Thyroid gland (tissue), 4 donors: ENCODE measurements around the gene GNAI2. TPM values are rescaled to one million over a fixed set of nuclear protein-coding genes. Genes with fewer than 3 reads are reported as not detected.

Source experiments
- DNase-seq, 2 donors: peaks; one replicate each; pipeline ENCODE4 v3.0.0-alpha.2; 2019
- H3K27ac ChIP-seq, 3 donors: fragments of 200-600 bp; sonication (generic); 1 replicate in 2 of 3; 2 replicates in 1 of 3; pipeline ENCODE4 v1.5.1; 2016 to 2019; ENCODE audit warnings: mild to moderate bottlenecking in 1 of 3, moderate library complexity in 1 of 3
- H3K27me3 ChIP-seq: fragments of 200-600 bp; sonication (generic); one replicate; pipeline ENCODE4 v1.5.1; 2019
- H3K36me3 ChIP-seq, 2 donors: fragments of 200-600 bp; sonication (generic); one replicate each; pipeline ENCODE4 v1.5.1; 2016 to 2019
- H3K4me1 ChIP-seq, 2 donors: fragments of 200-600 bp; sonication (generic); one replicate each; pipeline ENCODE4 v1.5.1; 2017 to 2019
- H3K4me3 ChIP-seq, 3 donors: fragments of 200-600 bp; sonication (generic); replicated peaks in 1 of 3; 1 replicate in 2 of 3; 2 replicates in 1 of 3; pipeline ENCODE4 v1.5.1; 2016; ENCODE audit warnings: mild to moderate bottlenecking in 1 of 3
- H3K9me3 ChIP-seq: fragments of 200-600 bp; sonication (generic); one replicate; pipeline ENCODE4 v1.5.1; 2017
- POLR2A ChIP-seq, 2 donors: fragments of 450-650 bp; IDR thresholded peaks; one replicate each; pipeline ENCODE4 v1.6.1; 2017; ENCODE audit warnings: antibody characterized with exemption in 2 of 2, mild to moderate bottlenecking in 2 of 2, moderate library complexity in 1 of 2
- WGBS, 2 donors: methylation state at CpG; one replicate each; pipeline ENCODE4 v1.1.5; 2017; 5-methylcytosine and 5-hydroxymethylcytosine counted together
- intact Hi-C: fragments of 100-400 bp; cut with DNase I; formaldehyde crosslinking; loops from one replicate; pipeline ENCODE4 v1.15.1; 2023
- total RNA-seq, 4 donors: library from RNA; depleted of rRNA; stranded (reverse); fragments of >200 nt; gene quantifications; one replicate each; pipeline ENCODE4 v1.2.3, GENCODE V29; 2016
- TF ChIP-seq, protein P1 (sequence below), 6 experiments: fragments of 200-600 bp in 3 of 6; fragments of 450-650 bp in 3 of 6; sonication (generic) in 3 of 6; IDR thresholded peaks; one replicate each; pipeline ENCODE4 v1.5.1; 2016 to 2019; ENCODE audit warnings: antibody characterized with exemption in 6 of 6, mild to moderate bottlenecking in 2 of 6, inconsistent platforms in 1 of 6, moderate library complexity in 1 of 6

Gene GNAI2
- total RNA-seq, 4 donors from 2014 or later: 111 to 171 (median 142) TPM

GRCh38 chr3:50194128-50194902, 41.7 kb upstream of the GNAI2 start:
- no peak overlapping the region for H3K27ac ChIP-seq
- H3K27me3 ChIP-seq: peaks cover 18% of the 10 kb centered on the region
- no peak overlapping the region for H3K4me3 ChIP-seq
- peaks cover 0 to 19% of the 10 kb centered on the region in 2 donors for H3K4me1 ChIP-seq
- intact Hi-C loops: loop anchor here (2.0 kb wide), 1 partner anchor 80 kb away; no protein-coding TSS in a partner anchor
- peak; percentile 65 to 69 for DNase-seq
- TF ChIP-seq, protein P1, sequence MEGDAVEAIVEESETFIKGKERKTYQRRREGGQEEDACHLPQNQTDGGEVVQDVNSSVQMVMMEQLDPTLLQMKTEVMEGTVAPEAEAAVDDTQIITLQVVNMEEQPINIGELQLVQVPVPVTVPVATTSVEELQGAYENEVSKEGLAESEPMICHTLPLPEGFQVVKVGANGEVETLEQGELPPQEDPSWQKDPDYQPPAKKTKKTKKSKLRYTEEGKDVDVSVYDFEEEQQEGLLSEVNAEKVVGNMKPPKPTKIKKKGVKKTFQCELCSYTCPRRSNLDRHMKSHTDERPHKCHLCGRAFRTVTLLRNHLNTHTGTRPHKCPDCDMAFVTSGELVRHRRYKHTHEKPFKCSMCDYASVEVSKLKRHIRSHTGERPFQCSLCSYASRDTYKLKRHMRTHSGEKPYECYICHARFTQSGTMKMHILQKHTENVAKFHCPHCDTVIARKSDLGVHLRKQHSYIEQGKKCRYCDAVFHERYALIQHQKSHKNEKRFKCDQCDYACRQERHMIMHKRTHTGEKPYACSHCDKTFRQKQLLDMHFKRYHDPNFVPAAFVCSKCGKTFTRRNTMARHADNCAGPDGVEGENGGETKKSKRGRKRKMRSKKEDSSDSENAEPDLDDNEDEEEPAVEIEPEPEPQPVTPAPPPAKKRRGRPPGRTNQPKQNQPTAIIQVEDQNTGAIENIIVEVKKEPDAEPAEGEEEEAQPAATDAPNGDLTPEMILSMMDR (IDR thresholded peaks at IDR 0.05): peak; percentile 36 to 88 (median 69)
- TF ChIP-seq POLR2A (IDR thresholded peaks at IDR 0.05): no peak
- H3K9me3 ChIP-seq: no peaks in the 10 kb centered on the region
- H3K36me3 ChIP-seq: no peaks in the 10 kb centered on the region
- 0 to 40% methylated on average over 5 to 7 of the region's 70 CpGs for WGBS, 2 donors

DNA sequence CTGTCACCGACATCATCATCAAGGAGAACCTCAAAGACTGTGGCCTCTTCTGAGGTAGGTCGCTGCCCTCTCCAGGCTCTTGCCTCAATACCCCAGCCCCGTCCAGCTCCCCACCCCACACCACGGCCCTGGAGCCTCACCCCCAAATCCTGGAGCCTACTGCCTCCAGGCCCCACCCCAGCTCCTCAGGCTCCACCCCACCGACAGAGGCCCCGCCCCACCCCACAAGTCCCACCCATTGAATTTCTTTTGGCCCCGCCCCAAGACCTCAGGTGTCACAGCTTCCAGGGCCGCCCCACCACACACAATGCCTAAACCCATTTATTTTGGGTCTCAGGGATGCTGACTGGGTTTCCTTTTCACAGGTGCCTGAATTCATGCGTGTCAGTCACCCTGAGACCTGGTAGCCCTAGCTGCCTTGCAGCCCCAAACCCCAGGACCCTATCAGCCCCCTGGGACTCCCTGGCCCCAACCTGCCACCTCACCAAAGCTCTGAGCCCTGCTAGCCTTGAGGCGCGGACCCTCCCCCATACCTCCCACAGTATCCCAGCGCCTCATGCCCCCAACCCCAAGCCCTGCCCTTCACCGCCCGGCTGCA, 41.0 kb upstream of the GNAI2 start:
- no peak for DNase-seq
- WGBS, 2 donors: 66 to 69% methylated on average over 14 of the region's 14 CpGs
- Histone ChIP-seq H3K27ac (no peak overlapping the region), H3K4me1 (peaks cover 0 to 19% of the 10 kb centered on the region in 2 donors), H3K4me3 (no peak overlapping the region), H3K27me3 (peaks cover 18% of the 10 kb centered on the region), H3K9me3 (no peaks in the 10 kb centered on the region), H3K36me3 (no peaks in the 10 kb centered on the region)
- TF ChIP-seq, protein P1 (IDR thresholded peaks at IDR 0.05): no peak
- no peak for TF ChIP-seq POLR2A (IDR thresholded peaks at IDR 0.05)
- intact Hi-C loops: loop anchor here (2.0 kb wide), 1 partner anchor 80 kb away; no protein-coding TSS in a partner anchor

DNA sequence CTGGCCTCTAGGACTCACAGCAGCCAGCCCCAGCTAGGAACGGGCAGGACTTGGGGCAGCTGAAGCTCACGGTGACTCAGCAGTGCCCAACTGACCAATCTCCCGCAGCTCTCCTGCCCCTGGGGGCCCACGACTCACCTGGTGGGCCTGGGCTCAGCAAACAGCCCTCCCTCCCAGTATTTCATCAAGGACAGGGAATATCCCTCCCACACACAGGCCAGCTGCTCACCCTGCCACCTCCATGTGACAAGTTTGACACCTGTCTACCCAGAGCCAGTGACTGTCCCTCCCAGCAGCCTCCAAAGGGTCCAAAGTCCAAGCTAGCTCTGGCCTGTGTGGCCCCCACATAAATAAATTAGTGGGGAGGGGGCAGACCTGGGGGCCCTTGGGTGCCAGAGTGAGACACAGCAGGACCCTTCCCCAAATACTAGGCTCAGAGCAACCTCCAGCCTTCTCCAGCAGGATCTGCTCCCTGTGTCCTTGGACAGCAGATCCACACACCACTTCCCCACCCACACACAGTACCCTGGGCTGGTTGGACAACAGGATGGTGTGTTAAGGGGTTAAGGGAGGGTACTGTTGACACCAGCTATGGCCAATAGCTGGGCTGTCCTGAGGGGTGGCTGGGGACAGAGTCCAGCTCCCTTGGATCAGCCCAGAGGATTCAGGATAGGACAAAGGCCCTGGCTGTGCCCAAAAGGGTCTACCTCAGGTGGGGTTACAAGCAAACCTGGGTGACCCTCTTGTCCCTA, 40.3 kb upstream of the GNAI2 start:
- Histone ChIP-seq H3K36me3 (no peaks in the 10 kb centered on the region), H3K4me3 (no peak overlapping the region), H3K27me3 (peaks cover 18% of the 10 kb centered on the region), H3K4me1 (peaks cover 0 to 19% of the 10 kb centered on the region in 2 donors), H3K9me3 (no peaks in the 10 kb centered on the region), H3K27ac (no peak overlapping the region)
- TF ChIP-seq, protein P1 (IDR thresholded peaks at IDR 0.05): no peak
- intact Hi-C loops: loop anchor here (2.0 kb wide), 1 partner anchor 79 kb away; no protein-coding TSS in a partner anchor
- no peak for DNase-seq
- 50 to 80% methylated on average over 2 to 4 of the region's 4 CpGs for WGBS, 2 donors

GRCh38 chr3:50196253-50196801, 39.7 kb upstream of the GNAI2 start:
- WGBS, 2 donors: 67 to 80% methylated on average over 6 of the region's 6 CpGs
- Histone ChIP-seq H3K36me3 (no peaks in the 10 kb centered on the region), H3K27me3 (peaks cover 18% of the 10 kb centered on the region), H3K4me1 (peaks cover 0 to 19% of the 10 kb centered on the region in 2 donors), H3K9me3 (no peaks in the 10 kb centered on the region), H3K27ac (no peak overlapping the region), H3K4me3 (no peak overlapping the region)
- no peak for DNase-seq
- intact Hi-C loops: no loop called here
- TF ChIP-seq POLR2A (IDR thresholded peaks at IDR 0.05): no peak
- TF ChIP-seq, protein P1 (IDR thresholded peaks at IDR 0.05): no peak
